Epithelial cell of prostate (primary cell): Measurements from ENCODE around the gene IDH2.
A peak's percentile ranks its signal among the peaks of the same experiment; 100 is the strongest.

ENCODE experiments used
- DNase-seq: peaks from one replicate; pipeline ENCODE4 v3.0.0-alpha.2; 2011; ENCODE audit warnings: low read depth, low spot score
- H3K27ac ChIP-seq: fragments of 450-650 bp; 2 replicates; pipeline ENCODE4 v1.5.1; 2017; ENCODE audit warnings: mild to moderate bottlenecking

Gene IDH2

DNA sequence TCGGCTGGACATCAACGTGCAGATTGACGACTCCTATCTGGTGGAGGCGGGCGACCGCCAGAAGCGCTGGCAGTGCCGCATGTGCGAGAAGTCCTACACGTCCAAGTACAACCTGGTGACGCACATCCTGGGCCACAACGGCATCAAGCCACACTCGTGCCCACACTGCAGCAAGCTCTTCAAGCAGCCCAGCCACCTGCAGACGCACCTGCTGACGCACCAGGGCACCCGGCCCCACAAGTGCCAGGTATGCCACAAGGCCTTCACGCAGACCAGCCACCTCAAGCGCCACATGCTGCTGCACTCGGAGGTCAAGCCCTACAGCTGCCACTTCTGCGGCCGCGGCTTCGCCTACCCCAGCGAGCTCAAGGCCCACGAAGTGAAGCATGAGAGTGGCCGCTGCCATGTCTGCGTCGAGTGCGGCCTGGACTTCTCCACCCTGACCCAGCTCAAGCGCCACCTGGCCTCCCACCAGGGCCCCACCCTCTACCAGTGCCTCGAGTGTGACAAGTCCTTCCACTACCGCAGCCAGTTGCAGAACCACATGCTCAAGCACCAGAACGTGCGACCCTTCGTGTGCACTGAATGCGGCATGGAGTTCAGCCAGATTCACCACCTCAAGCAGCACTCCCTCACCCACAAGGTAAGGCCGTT, 34.2 kb downstream of the IDH2 start:
- no peak for DNase-seq
- no peak overlapping the region for H3K27ac ChIP-seq

GRCh38 chr15:90067181-90067952, 34.9 kb downstream of the IDH2 start:
- no peak overlapping the region for H3K27ac ChIP-seq
- DNase-seq: no peak

DNA sequence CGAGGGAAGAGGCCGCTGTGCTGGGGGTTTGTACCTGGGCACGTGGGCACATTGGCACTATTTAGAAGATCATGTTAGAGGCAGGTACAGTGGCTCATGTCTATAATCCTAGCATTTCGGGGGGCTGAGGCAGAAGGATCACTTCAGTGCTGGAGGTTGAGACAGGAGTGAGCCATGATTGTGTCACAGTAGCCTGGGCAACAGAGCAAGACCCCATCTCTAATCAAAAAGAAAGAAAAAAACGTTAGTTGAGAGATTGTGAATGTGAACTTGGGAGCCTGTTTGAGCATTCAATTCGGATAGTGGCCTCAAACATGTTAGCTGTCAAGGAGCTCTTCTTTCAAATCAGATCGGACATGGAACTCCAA, 36.6 kb downstream of the IDH2 start:
- no peak for DNase-seq
- no peak overlapping the region for H3K27ac ChIP-seq

DNA sequence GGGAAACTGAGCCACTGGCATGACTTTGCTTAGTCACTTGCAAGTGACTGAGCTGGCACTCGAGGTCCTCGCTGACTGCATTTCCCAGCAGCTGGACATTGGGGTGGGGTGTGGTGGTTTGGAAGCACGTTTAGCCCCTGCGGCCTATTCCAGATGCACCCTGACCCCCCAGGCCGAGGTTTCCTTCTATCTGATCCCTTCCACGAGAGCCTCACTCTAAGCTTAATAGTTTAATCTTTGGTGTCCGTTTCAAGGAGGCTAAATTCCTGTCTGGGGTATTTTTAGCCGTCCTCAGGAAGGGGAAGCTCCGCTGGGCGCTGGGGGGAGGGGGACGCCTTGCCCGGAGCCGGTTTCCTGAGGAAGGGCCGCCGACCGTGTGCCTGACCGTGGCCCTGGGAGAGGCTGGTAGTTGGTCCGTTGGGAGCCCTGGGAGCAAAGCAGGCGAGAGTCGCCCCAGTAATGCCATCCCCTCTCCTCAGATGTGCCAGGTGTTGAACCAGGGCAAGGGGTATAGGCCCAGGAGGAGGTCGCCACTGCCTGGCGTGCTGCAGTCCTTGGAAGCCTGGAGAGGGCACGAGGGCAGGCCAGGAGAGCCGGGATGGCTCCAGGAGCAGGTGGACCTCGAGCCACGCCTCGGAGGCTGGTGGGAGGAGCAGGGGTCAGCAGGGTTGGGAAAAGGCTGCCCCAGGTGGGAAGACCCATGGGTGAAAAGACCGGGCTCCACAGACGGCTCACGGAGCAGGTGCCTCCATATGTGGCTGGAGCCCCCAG, 37.2 kb downstream of the IDH2 start:
- no peak overlapping the region for H3K27ac ChIP-seq
- DNase-seq: no peak

DNA sequence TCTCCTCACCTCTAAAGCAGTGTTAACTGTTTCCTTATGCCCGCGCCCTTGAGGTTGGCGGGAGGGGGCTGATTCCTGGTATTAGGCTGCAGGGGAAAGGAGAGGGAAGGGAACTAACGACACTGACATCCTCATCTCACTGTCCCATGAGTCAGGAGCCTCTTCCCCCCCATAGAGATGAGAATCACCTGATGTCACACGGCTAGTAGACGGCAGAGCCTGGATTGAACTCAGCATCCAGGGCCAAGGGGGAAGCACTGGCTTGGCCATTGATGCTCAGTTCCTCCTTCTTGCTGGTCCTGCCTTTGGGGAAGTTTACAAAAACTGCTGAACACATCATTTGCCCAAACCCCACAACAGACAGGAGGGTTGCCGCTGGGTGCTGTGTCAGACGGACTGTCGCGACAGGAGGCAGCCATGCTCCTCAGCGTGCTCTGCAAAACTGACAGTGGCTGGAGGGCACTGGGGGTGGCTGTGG, 38.5 kb downstream of the IDH2 start:
- peak overlapping the region; percentile 81 for H3K27ac ChIP-seq
- no peak for DNase-seq

- DNase-seq: no peak
- H3K27ac ChIP-seq: peak overlapping the region; percentile 81
Observed at GRCh38 chr15:90062973-90063769, 39.1 kb downstream of the IDH2 start.

- H3K27ac ChIP-seq: peak overlapping the region; percentile 81
Observed at GRCh38 chr15:90062462-90062932, 39.8 kb downstream of the IDH2 start.

DNA sequence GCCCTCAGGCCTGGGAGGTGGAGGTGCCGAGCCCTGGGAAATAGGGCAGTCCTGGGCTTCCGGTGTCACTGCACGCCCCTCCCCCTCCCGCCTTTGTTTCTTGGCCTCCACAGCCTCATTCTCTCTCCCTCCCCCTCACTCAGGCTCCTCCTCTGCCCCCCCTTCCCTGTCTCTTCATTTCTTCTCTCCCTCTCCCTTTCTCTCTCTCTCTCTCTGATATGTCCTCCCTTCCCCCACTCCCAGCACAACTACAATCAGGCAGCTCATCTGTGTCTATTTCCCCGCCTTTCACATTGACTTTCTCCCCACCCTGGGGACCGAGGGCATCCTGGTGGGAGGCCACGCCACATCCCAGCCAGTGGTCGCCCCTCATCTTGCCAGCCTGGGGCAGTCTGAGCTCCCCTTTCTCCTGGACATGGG, 40.2 kb downstream of the IDH2 start:
- DNase-seq: no peak
- H3K27ac ChIP-seq: peak overlapping the region; percentile 81

More at GRCh38 chr15:90062462-90062932, 39.8 kb downstream of the IDH2 start:
- peak; percentile 45 for DNase-seq

- peak overlapping the region; percentile 81 for H3K27ac ChIP-seq
- no peak for DNase-seq
Observed at GRCh38 chr15:90060797-90061196, 41.5 kb downstream of the IDH2 start.

- no peak for DNase-seq
- H3K27ac ChIP-seq: peak overlapping the region; percentile 81
Observed at GRCh38 chr15:90059208-90059985, 42.9 kb downstream of the IDH2 start.

- no peak for DNase-seq
- peak overlapping the region; percentile 81 for H3K27ac ChIP-seq
Observed at GRCh38 chr15:90058775-90059174, 43.5 kb downstream of the IDH2 start.

GRCh38 chr15:90058308-90058707, 44.0 kb downstream of the IDH2 start:
- no peak for DNase-seq
- H3K27ac ChIP-seq: peak overlapping the region; percentile 81

DNA sequence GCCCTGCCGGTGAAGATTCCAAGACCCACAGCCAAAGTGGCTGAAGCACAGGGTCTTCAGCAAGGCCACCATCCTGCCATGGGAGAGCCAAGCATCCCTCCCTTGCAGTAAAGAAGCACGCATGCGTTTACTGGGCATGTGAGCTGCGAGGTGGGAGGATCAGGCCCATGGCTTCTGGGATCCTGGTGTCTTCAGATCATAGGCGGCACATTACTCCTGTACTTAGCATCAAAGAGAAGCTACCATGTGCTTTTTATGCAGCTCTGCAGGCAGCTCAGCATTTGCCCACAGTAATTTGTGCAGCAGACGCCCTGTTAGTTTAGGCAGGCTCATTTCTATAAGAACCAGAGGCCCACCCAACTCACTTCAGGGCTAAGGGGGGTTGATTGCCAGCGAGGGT, 45.7 kb downstream of the IDH2 start:
- no peak for DNase-seq
- no peak overlapping the region for H3K27ac ChIP-seq

DNA sequence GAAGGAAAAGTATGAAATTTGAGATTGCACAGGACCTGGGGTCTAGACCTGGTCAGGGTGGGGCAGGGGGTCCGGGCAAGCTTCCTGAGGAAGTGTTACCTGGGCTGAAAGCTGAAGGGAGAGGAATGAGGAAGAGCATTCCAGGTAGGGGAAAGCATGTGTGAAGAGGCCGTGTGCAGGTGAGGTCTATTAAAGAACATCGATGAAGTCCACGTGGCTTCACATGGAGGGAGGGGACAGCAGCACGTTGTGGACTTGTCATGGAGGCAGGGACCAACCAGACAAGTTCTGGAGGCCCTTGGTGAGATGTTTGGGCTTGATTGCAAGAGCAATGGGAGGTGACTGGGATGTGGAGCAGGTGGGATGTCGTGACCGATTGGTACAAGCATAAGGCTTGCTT, 47.1 kb downstream of the IDH2 start:
- H3K27ac ChIP-seq: peak overlapping the region; percentile 30
- no peak for DNase-seq

GRCh38 chr15:90054618-90055097, 47.6 kb downstream of the IDH2 start:
- peak overlapping the region; percentile 30 for H3K27ac ChIP-seq
- no peak for DNase-seq

- no peak for DNase-seq
- H3K27ac ChIP-seq: no peak overlapping the region
Observed at GRCh38 chr15:90053685-90054466, 48.4 kb downstream of the IDH2 start.

DNA sequence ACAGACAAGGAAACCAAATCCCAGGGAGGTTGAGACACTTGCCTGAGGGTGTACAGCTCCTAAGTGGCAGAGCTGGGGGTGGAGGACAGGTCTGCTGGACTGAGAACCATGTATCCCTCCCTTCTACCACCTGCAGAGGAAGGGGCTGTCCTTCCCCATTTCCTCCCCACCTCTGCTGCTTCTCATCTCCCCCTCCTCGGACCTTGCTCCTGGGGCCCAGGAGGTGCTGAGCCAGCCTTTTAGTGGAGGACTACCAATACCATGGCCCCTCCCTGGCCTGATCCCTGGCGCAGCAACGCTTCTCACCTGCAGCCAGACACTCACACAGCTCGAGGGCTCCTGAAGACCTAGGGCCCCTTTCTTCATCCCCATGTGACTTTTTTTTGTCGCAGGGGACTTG, 50.4 kb downstream of the IDH2 start:
- H3K27ac ChIP-seq: no peak overlapping the region
- DNase-seq: no peak
